DMS 273 (cell line): ENCODE measurements around the gene ITGBL1.

ENCODE experiments used
- DNase-seq: peaks from one replicate; lab custom pipeline; 2025; ENCODE audit not compliant: unreplicated experiment; lab: John Stamatoyannopoulos, UW

The ITGBL1 gene

GRCh38 chr13:101624981-101625380 lies 172.5 kb downstream of the ITGBL1 start:
- DNase-seq: no peak

- no peak for DNase-seq
Observed at GRCh38 chr13:101626925-101627555, 174.6 kb downstream of the ITGBL1 start.

GRCh38 chr13:101627556-101627943 lies 175.1 kb downstream of the ITGBL1 start:
- no peak for DNase-seq

- no peak for DNase-seq
Observed at GRCh38 chr13:101628900-101629299, 176.4 kb downstream of the ITGBL1 start.

- DNase-seq: no peak
Observed at GRCh38 chr13:101631395-101631794, 178.9 kb downstream of the ITGBL1 start.

- DNase-seq: no peak
Observed at GRCh38 chr13:101634142-101634541, 181.7 kb downstream of the ITGBL1 start.

- no peak for DNase-seq
Observed at GRCh38 chr13:101639711-101640110, 187.2 kb downstream of the ITGBL1 start.

GRCh38 chr13:101640788-101641400 lies 188.4 kb downstream of the ITGBL1 start:
- DNase-seq: no peak

- no peak for DNase-seq
Observed at GRCh38 chr13:101645871-101646270, 193.4 kb downstream of the ITGBL1 start.

GRCh38 chr13:101647760-101648159 lies 195.3 kb downstream of the ITGBL1 start:
- DNase-seq: no peak

GRCh38 chr13:101648766-101649487 lies 196.5 kb downstream of the ITGBL1 start:
- no peak for DNase-seq

- no peak for DNase-seq
Observed at GRCh38 chr13:101649488-101650126, 197.1 kb downstream of the ITGBL1 start.

- DNase-seq: no peak
Observed at GRCh38 chr13:101654883-101655282, 202.4 kb downstream of the ITGBL1 start.

- no peak for DNase-seq
Observed at GRCh38 chr13:101655435-101655834, 203.0 kb downstream of the ITGBL1 start.

- DNase-seq: no peak
Observed at GRCh38 chr13:101660711-101661110, 208.2 kb downstream of the ITGBL1 start.

GRCh38 chr13:101661839-101662238 lies 209.4 kb downstream of the ITGBL1 start:
- DNase-seq: no peak

- DNase-seq: no peak
Observed at GRCh38 chr13:101673360-101674105, 221.1 kb downstream of the ITGBL1 start.

GRCh38 chr13:101681834-101682233 lies 229.4 kb downstream of the ITGBL1 start:
- no peak for DNase-seq

- DNase-seq: no peak
Observed at GRCh38 chr13:101686003-101686402, 233.5 kb downstream of the ITGBL1 start.

GRCh38 chr13:101690871-101691270 lies 238.4 kb downstream of the ITGBL1 start:
- DNase-seq: no peak

GRCh38 chr13:101691341-101691860 lies 238.9 kb downstream of the ITGBL1 start:
- no peak for DNase-seq
